ENCODE measurements around the gene RASSF7.

Gene RASSF7

GRCh38 chr11:539971-540481 lies 20.7 kb upstream of the RASSF7 start:
- DNase-seq (ENCODE audit: low read depth), result no peak
- TF ChIP-seq, protein P1, sequence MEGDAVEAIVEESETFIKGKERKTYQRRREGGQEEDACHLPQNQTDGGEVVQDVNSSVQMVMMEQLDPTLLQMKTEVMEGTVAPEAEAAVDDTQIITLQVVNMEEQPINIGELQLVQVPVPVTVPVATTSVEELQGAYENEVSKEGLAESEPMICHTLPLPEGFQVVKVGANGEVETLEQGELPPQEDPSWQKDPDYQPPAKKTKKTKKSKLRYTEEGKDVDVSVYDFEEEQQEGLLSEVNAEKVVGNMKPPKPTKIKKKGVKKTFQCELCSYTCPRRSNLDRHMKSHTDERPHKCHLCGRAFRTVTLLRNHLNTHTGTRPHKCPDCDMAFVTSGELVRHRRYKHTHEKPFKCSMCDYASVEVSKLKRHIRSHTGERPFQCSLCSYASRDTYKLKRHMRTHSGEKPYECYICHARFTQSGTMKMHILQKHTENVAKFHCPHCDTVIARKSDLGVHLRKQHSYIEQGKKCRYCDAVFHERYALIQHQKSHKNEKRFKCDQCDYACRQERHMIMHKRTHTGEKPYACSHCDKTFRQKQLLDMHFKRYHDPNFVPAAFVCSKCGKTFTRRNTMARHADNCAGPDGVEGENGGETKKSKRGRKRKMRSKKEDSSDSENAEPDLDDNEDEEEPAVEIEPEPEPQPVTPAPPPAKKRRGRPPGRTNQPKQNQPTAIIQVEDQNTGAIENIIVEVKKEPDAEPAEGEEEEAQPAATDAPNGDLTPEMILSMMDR (conservative IDR thresholded peaks at IDR 0.05; ENCODE audit: low read length), result no peak
- H3K4me3 ChIP-seq (ENCODE audit: low read length), result no peak overlapping the region

- no peak overlapping the region for H3K4me3 ChIP-seq (ENCODE audit: low read length)
- TF ChIP-seq, protein P1 (conservative IDR thresholded peaks at IDR 0.05; ENCODE audit: low read length), result no peak
- DNase-seq (ENCODE audit: low read depth), result no peak
Observed at GRCh38 chr11:540583-541432, 20.0 kb upstream of the RASSF7 start.

- TF ChIP-seq, protein P1 (conservative IDR thresholded peaks at IDR 0.05; ENCODE audit: low read length), result no peak
- DNase-seq (ENCODE audit: low read depth), result no peak
- no peak overlapping the region for H3K4me3 ChIP-seq (ENCODE audit: low read length)
Observed at GRCh38 chr11:541433-541885, 19.3 kb upstream of the RASSF7 start.

GRCh38 chr11:544817-545166 lies 16.0 kb upstream of the RASSF7 start:
- TF ChIP-seq, protein P1 (conservative IDR thresholded peaks at IDR 0.05; ENCODE audit: low read length), result no peak
- no peak for DNase-seq (ENCODE audit: low read depth)
- H3K4me3 ChIP-seq (ENCODE audit: low read length), result no peak overlapping the region

- TF ChIP-seq, protein P1 (conservative IDR thresholded peaks at IDR 0.05; ENCODE audit: low read length), result no peak
- DNase-seq (ENCODE audit: low read depth), result no peak
- H3K4me3 ChIP-seq (ENCODE audit: low read length), result no peak overlapping the region
Observed at GRCh38 chr11:545171-545570, 15.6 kb upstream of the RASSF7 start.

GRCh38 chr11:548700-549603 lies 11.8 kb upstream of the RASSF7 start:
- no peak for DNase-seq (ENCODE audit: low read depth)
- H3K4me3 ChIP-seq (ENCODE audit: low read length), result no peak overlapping the region
- TF ChIP-seq, protein P1 (conservative IDR thresholded peaks at IDR 0.05; ENCODE audit: low read length), result no peak

Measured in AG10803 (cell line).